Measurements from ENCODE around the gene HAP1. TPM values are rescaled to one million over a fixed set of nuclear protein-coding genes. Genes with fewer than 3 reads are reported as not detected.

The HAP1 gene
- total and polyA plus RNA-seq, 2 experiments from 2014 or later, result 0.03 to 0.44 TPM

- Histone ChIP-seq H3K4me3 (no peak overlapping the region), H3K4me1 (ENCODE audit: insufficient read depth) (peaks cover 13% of the 10 kb centered on the region), H4K20me1 (ENCODE audit: insufficient read depth, poor library complexity, severe bottlenecking) (peaks cover 36% of the 10 kb centered on the region), H3K27me3 (no peaks in the 10 kb centered on the region), H3K9me2 (replicated peaks; ENCODE audit: insufficient read depth) (no peaks in the 10 kb centered on the region), H3K79me2 (peaks cover 27% of the 10 kb centered on the region), H3K4me2 (no peak overlapping the region), H2AFZ (no peak overlapping the region), H3K27ac (peak overlapping the region; percentile 91), H3K9me3 (ENCODE audit: low read depth) (no peaks in the 10 kb centered on the region), H3K36me3 (replicated peaks; ENCODE audit: insufficient read depth, low read depth) (peaks cover 16% of the 10 kb centered on the region)
- TF ChIP-seq EZH2phosphoT487 (IDR thresholded peaks at IDR 0.05; ENCODE audit: low read depth, severe bottlenecking, unreplicated experiment), result no peak
- no peak for TF ChIP-seq CTCF (IDR thresholded peaks at IDR 0.05; ENCODE audit: poor library complexity)
- TF ChIP-seq EZH2 (IDR thresholded peaks at IDR 0.05; ENCODE audit: borderline replicate concordance), result no peak
- 94% methylated on average over 11 of the region's 11 CpGs for WGBS (ENCODE audit: low lambda C conversion rate, missing lambda C conversion rate)
- no peak for DNase-seq (ENCODE audit: low spot score)
Observed at GRCh38 chr17:41692722-41693521, 41.5 kb downstream of the HAP1 start.

- DNase-seq (ENCODE audit: low spot score), result no peak
- no peak overlapping the region for H2AFZ ChIP-seq
- peak overlapping the region; percentile 91 for H3K27ac ChIP-seq
- no peaks in the 10 kb centered on the region for H3K9me2 ChIP-seq (replicated peaks; ENCODE audit: insufficient read depth)
- no peak overlapping the region for H3K4me3 ChIP-seq
- H3K79me2 ChIP-seq, result peaks cover 27% of the 10 kb centered on the region
- no peak for TF ChIP-seq CTCF (IDR thresholded peaks at IDR 0.05; ENCODE audit: poor library complexity)
- H3K4me2 ChIP-seq, result peak overlapping the region; percentile 93
- WGBS (ENCODE audit: low lambda C conversion rate, missing lambda C conversion rate), result 92% methylated on average over 10 of the region's 10 CpGs
- H3K9me3 ChIP-seq (ENCODE audit: low read depth), result no peaks in the 10 kb centered on the region
- H4K20me1 ChIP-seq (ENCODE audit: insufficient read depth, poor library complexity, severe bottlenecking), result peaks cover 36% of the 10 kb centered on the region
- H3K36me3 ChIP-seq (replicated peaks; ENCODE audit: insufficient read depth, low read depth), result peaks cover 16% of the 10 kb centered on the region
- H3K4me1 ChIP-seq (ENCODE audit: insufficient read depth), result peaks cover 17% of the 10 kb centered on the region
- no peaks in the 10 kb centered on the region for H3K27me3 ChIP-seq
Observed at GRCh38 chr17:41691031-41691777, 43.2 kb downstream of the HAP1 start.

GRCh38 chr17:41690497-41690896 lies 43.9 kb downstream of the HAP1 start:
- H4K20me1 ChIP-seq (ENCODE audit: insufficient read depth, poor library complexity, severe bottlenecking), result peaks cover 36% of the 10 kb centered on the region
- peaks cover 27% of the 10 kb centered on the region for H3K79me2 ChIP-seq
- no peaks in the 10 kb centered on the region for H3K9me2 ChIP-seq (replicated peaks; ENCODE audit: insufficient read depth)
- TF ChIP-seq EZH2phosphoT487 (IDR thresholded peaks at IDR 0.05; ENCODE audit: low read depth, severe bottlenecking, unreplicated experiment) (no peak), CTCF (IDR thresholded peaks at IDR 0.05; ENCODE audit: poor library complexity) (no peak), EZH2 (IDR thresholded peaks at IDR 0.05; ENCODE audit: borderline replicate concordance) (no peak)
- no peaks in the 10 kb centered on the region for H3K9me3 ChIP-seq (ENCODE audit: low read depth)
- no peaks in the 10 kb centered on the region for H3K27me3 ChIP-seq
- H3K27ac ChIP-seq, result peak overlapping the region; percentile 91
- 93% methylated on average over 2 of the region's 2 CpGs for WGBS (ENCODE audit: low lambda C conversion rate, missing lambda C conversion rate)
- H3K4me3 ChIP-seq, result peak overlapping the region; percentile 55
- peaks cover 16% of the 10 kb centered on the region for H3K36me3 ChIP-seq (replicated peaks; ENCODE audit: insufficient read depth, low read depth)
- H3K4me2 ChIP-seq, result peak overlapping the region; percentile 93
- no peak overlapping the region for H2AFZ ChIP-seq
- no peak for DNase-seq (ENCODE audit: low spot score)
- peaks cover 17% of the 10 kb centered on the region for H3K4me1 ChIP-seq (ENCODE audit: insufficient read depth)

Data from hepatocyte (in vitro differentiated cells).